Measurements from ENCODE around the gene RPLP2.
A peak's percentile ranks its signal among the peaks of the same experiment; 100 is the strongest.

Gene RPLP2

GRCh38 chr11:843818-844692, 34.3 kb downstream of the RPLP2 start (continued):
- no peak for TF ChIP-seq BCL6B (tag by site-specific recombination; IDR thresholded peaks at IDR 0.05)
- no peak for TF ChIP-seq ZNF692 (tag by site-specific recombination; IDR thresholded peaks at IDR 0.05)
- no peak for TF ChIP-seq ZNF560 (tag by site-specific recombination; IDR thresholded peaks at IDR 0.05; ENCODE audit: borderline replicate concordance)
- no peak for TF ChIP-seq ZNF223 (tag by site-specific recombination; IDR thresholded peaks at IDR 0.05)
- no peak for TF ChIP-seq ZNF629 (tag by site-specific recombination; IDR thresholded peaks at IDR 0.05)
- TF ChIP-seq KLF8 (tag by site-specific recombination; IDR thresholded peaks at IDR 0.05), result peak; percentile 9; the same call in 1 of the 2 replicates
- TF ChIP-seq GLIS1 (tag by site-specific recombination; IDR thresholded peaks at IDR 0.05), result peak; percentile 67
- no peak for TF ChIP-seq ZNF768 (tag by site-specific recombination; IDR thresholded peaks at IDR 0.05)
- no peak for TF ChIP-seq ZSCAN30 (tag by site-specific recombination; IDR thresholded peaks at IDR 0.05)
- TF ChIP-seq INSM2 (tag by site-specific recombination; IDR thresholded peaks at IDR 0.05), result no peak
- TF ChIP-seq PATZ1 (tag by site-specific recombination; IDR thresholded peaks at IDR 0.05), result no peak; the same call in none of the 2 replicates
- no peak for TF ChIP-seq ZEB2 (tag by site-specific recombination; IDR thresholded peaks at IDR 0.05)
- TF ChIP-seq ZNF600 (tag by site-specific recombination; IDR thresholded peaks at IDR 0.05), result peak; percentile 74; the same call in 1 of the 2 replicates
- TF ChIP-seq KLF1 (tag by site-specific recombination; IDR thresholded peaks at IDR 0.05), result no peak
- no peak for TF ChIP-seq ZNF830 (tag by site-specific recombination; IDR thresholded peaks at IDR 0.05; ENCODE audit: low read depth)
- no peak for TF ChIP-seq ZNF423 (tag by site-specific recombination; IDR thresholded peaks at IDR 0.05)
- TF ChIP-seq ZSCAN16 (tag by site-specific recombination; IDR thresholded peaks at IDR 0.05), result no peak
- TF ChIP-seq ZNF10 (tag by site-specific recombination; IDR thresholded peaks at IDR 0.05), result no peak
- TF ChIP-seq ZBTB11 (tag by site-specific recombination; conservative IDR thresholded peaks at IDR 0.05; ENCODE audit: low read depth), result no peak
- TF ChIP-seq ZNF175 (tag by site-specific recombination; IDR thresholded peaks at IDR 0.05), result no peak
- no peak for TF ChIP-seq ZNF311 (tag by site-specific recombination; IDR thresholded peaks at IDR 0.05; ENCODE audit: borderline replicate concordance)
- no peak for TF ChIP-seq MZF1 (tag by site-specific recombination; IDR thresholded peaks at IDR 0.05; ENCODE audit: borderline replicate concordance)
- no peak for TF ChIP-seq ZNF24 (tag by site-specific recombination; IDR thresholded peaks at IDR 0.05)
- 0 out of 2 replicates have a peak, but pooled peaks have one; percentile 11 for TF ChIP-seq ZBTB48 (tag by site-specific recombination; IDR thresholded peaks at IDR 0.05)
- no peak for TF ChIP-seq ZNF350 (tag by site-specific recombination; IDR thresholded peaks at IDR 0.05)
- no peak for TF ChIP-seq ZNF677 (tag by site-specific recombination; IDR thresholded peaks at IDR 0.05)
- TF ChIP-seq RBAK (tag by site-specific recombination; IDR thresholded peaks at IDR 0.05), result no peak
- no peak for TF ChIP-seq ZNF548 (tag by site-specific recombination; IDR thresholded peaks at IDR 0.05)
- TF ChIP-seq ZNF776 (tag by site-specific recombination; IDR thresholded peaks at IDR 0.05; ENCODE audit: borderline replicate concordance), result no peak
- no peak for TF ChIP-seq ZNF549 (tag by site-specific recombination; IDR thresholded peaks at IDR 0.05)
- no peak for TF ChIP-seq KLF9 (tag by site-specific recombination; IDR thresholded peaks at IDR 0.05; ENCODE audit: low read depth)

Data from HEK293 (cell line).